Tibial nerve (tissue), 4 donors: ENCODE data around the gene COPS3. TPM values are rescaled to one million over a fixed set of nuclear protein-coding genes. Genes with fewer than 3 reads are reported as not detected.
"Not testable (repeated sequence)": the region's sequence is repeated elsewhere in the genome, so short reads cannot be mapped to it uniquely, and the experiment has no call there.

ENCODE experiments used
- DNase-seq, 2 donors: peaks; one replicate each; pipeline ENCODE4 v3.0.0-alpha.2; 2019; ENCODE audit warnings: low spot score in 2 of 2
- H3K27ac ChIP-seq, 4 donors: fragments of 200-600 bp; sonication (generic) in 3 of 4; one replicate each; pipeline ENCODE4 v1.5.1; 2017 to 2019; ENCODE audit warnings: mild to moderate bottlenecking in 1 of 4
- H3K27me3 ChIP-seq, 2 donors: fragments of 200-600 bp; sonication (generic) in 1 of 2; one replicate each; pipeline versions ENCODE4 v1.5.1 to v1.6.0; 2017 to 2019
- H3K36me3 ChIP-seq, 3 donors: fragments of 200-600 bp; sonication (generic); one replicate each; pipeline ENCODE4 v1.5.1; 2018 to 2019
- H3K4me1 ChIP-seq, 4 donors: fragments of 200-600 bp; sonication (generic) in 3 of 4; one replicate each; pipeline ENCODE4 v1.5.1; 2017 to 2019
- H3K4me3 ChIP-seq, 4 donors: fragments of 200-600 bp; sonication (generic) in 3 of 4; one replicate each; pipeline ENCODE4 v1.5.1; 2017 to 2019; ENCODE audit warnings: mild to moderate bottlenecking in 1 of 4, moderate library complexity in 1 of 4
- H3K9me3 ChIP-seq, 4 donors: fragments of 200-600 bp; sonication (generic) in 3 of 4; one replicate each; pipeline ENCODE4 v1.5.1; 2017 to 2019
- CTCF ChIP-seq, 5 experiments: fragments of 200-600 bp in 3 of 5; fragments of 450-650 bp in 2 of 5; sonication (generic) in 3 of 5; IDR thresholded peaks; one replicate each; pipeline ENCODE4 v1.5.1; 2016 to 2019; ENCODE audit warnings: antibody characterized with exemption in 5 of 5, mild to moderate bottlenecking in 3 of 5, moderate library complexity in 2 of 5
- EP300 ChIP-seq, 2 donors: sonication (generic); formaldehyde crosslinking; IDR thresholded peaks; one replicate each; pipeline ENCODE4 v1.6.1; 2017; ENCODE audit warnings: antibody characterized with exemption in 2 of 2, mild to moderate bottlenecking in 1 of 2
- POLR2A ChIP-seq, 2 donors: fragments of 450-650 bp; IDR thresholded peaks; one replicate each; pipeline ENCODE4 v1.6.1; 2017; ENCODE audit warnings: antibody characterized with exemption in 2 of 2, mild to moderate bottlenecking in 2 of 2, moderate library complexity in 2 of 2
- WGBS, 2 donors: methylation state at CpG; one replicate each; pipeline ENCODE4 v1.1.5; 2018; 5-methylcytosine and 5-hydroxymethylcytosine counted together
- total RNA-seq, 4 donors: library from RNA; depleted of rRNA; stranded (reverse); fragments of >200 nt; gene quantifications; one replicate each; pipeline ENCODE4 v1.1.0, GENCODE V29; 2016

Gene COPS3
- total RNA-seq, 4 donors from 2014 or later = 15.7 to 58.8 (median 47.6) TPM

GRCh38 chr17:17256316-17256715, 24.7 kb downstream of the COPS3 start:
- no peaks in the 10 kb centered on the region for H3K4me1 ChIP-seq
- H3K27ac ChIP-seq = no peak overlapping the region
- no peak overlapping the region for H3K4me3 ChIP-seq
- no peaks in the 10 kb centered on the region for H3K27me3 ChIP-seq
- DNase-seq = no peak
- no peaks in the 10 kb centered on the region for H3K9me3 ChIP-seq
- H3K36me3 ChIP-seq = peaks cover 5 to 100% (median 19%) of the 10 kb centered on the region in 3 donors
- no peak for TF ChIP-seq CTCF (IDR thresholded peaks at IDR 0.05)
- no peak for TF ChIP-seq EP300 (IDR thresholded peaks at IDR 0.05)
- no peak for TF ChIP-seq POLR2A (IDR thresholded peaks at IDR 0.05)
- WGBS, 2 donors = 67 to 74% methylated on average over 1 of the region's 1 CpG

GRCh38 chr17:17255689-17256088, 25.4 kb downstream of the COPS3 start:
- not testable (repeated sequence) for DNase-seq, H3K4me1 ChIP-seq, H3K9me3 ChIP-seq, H3K4me3 ChIP-seq, H3K27me3 ChIP-seq, H3K27ac ChIP-seq
- peaks cover 5 to 100% (median 19%) of the 10 kb centered on the region in 3 donors for H3K36me3 ChIP-seq
- 85 to 92% methylated on average over 11 of the region's 11 CpGs for WGBS, 2 donors

GRCh38 chr17:17254036-17254435, 27.0 kb downstream of the COPS3 start:
- H3K27me3 ChIP-seq = no peaks in the 10 kb centered on the region
- no peaks in the 10 kb centered on the region for H3K4me1 ChIP-seq
- WGBS, 2 donors = 84 to 85% methylated on average over 3 of the region's 3 CpGs
- H3K9me3 ChIP-seq = no peaks in the 10 kb centered on the region
- no peak overlapping the region for H3K4me3 ChIP-seq
- H3K36me3 ChIP-seq = peaks cover 0 to 100% (median 11%) of the 10 kb centered on the region in 3 donors
- TF ChIP-seq EP300 (IDR thresholded peaks at IDR 0.05) = no peak
- H3K27ac ChIP-seq = no peak overlapping the region
- no peak for DNase-seq

- DNase-seq = no peak
- Histone ChIP-seq H3K4me3 (no peak overlapping the region), H3K9me3 (no peaks in the 10 kb centered on the region), H3K4me1 (no peaks in the 10 kb centered on the region), H3K27ac (no peak overlapping the region), H3K27me3 (no peaks in the 10 kb centered on the region), H3K36me3 (peaks cover 2 to 100% (median 8%) of the 10 kb centered on the region in 3 donors)
- WGBS, 2 donors = 93 to 99% methylated on average over 3 of the region's 3 CpGs
- TF ChIP-seq POLR2A (IDR thresholded peaks at IDR 0.05) = no peak
- no peak for TF ChIP-seq CTCF (IDR thresholded peaks at IDR 0.05)
- TF ChIP-seq EP300 (IDR thresholded peaks at IDR 0.05) = no peak
These were observed 27.6 kb downstream of the COPS3 start for GRCh38 chr17:17253406-17253805.

- no peaks in the 10 kb centered on the region for H3K4me1 ChIP-seq
- H3K4me3 ChIP-seq = no peak overlapping the region
- no peak for DNase-seq
- peaks cover 4 to 100% (median 17%) of the 10 kb centered on the region in 3 donors for H3K36me3 ChIP-seq
- TF ChIP-seq POLR2A (IDR thresholded peaks at IDR 0.05) (no peak), CTCF (IDR thresholded peaks at IDR 0.05) (no peak), EP300 (IDR thresholded peaks at IDR 0.05) (no peak)
- WGBS, 2 donors = 69 to 73% methylated on average over 9 of the region's 9 CpGs
- no peak overlapping the region for H3K27ac ChIP-seq
- no peaks in the 10 kb centered on the region for H3K9me3 ChIP-seq
- no peaks in the 10 kb centered on the region for H3K27me3 ChIP-seq
These were observed 28.8 kb downstream of the COPS3 start for GRCh38 chr17:17252149-17252661.

GRCh38 chr17:17246879-17247278, 34.2 kb downstream of the COPS3 start:
- H3K4me1 ChIP-seq = no peaks in the 10 kb centered on the region
- H3K27ac ChIP-seq = no peak overlapping the region
- 88 to 89% methylated on average over 3 of the region's 3 CpGs for WGBS, 2 donors
- peaks cover 4 to 69% (median 14%) of the 10 kb centered on the region in 3 donors for H3K36me3 ChIP-seq
- H3K9me3 ChIP-seq = no peaks in the 10 kb centered on the region
- TF ChIP-seq POLR2A (IDR thresholded peaks at IDR 0.05) (no peak), EP300 (IDR thresholded peaks at IDR 0.05) (no peak), CTCF (IDR thresholded peaks at IDR 0.05) (no peak)
- H3K27me3 ChIP-seq = no peaks in the 10 kb centered on the region
- DNase-seq = no peak
- no peak overlapping the region for H3K4me3 ChIP-seq
